WTC11 (cell line): ENCODE measurements around the gene PRKAG2. TPM values are rescaled to one million over a fixed set of nuclear protein-coding genes. Genes with fewer than 3 reads are reported as not detected.

Experiments
- ATAC-seq: fragments of 200-7000 bp; cut with Tn5 transposase; 2 replicates; pipeline ENCODE4 v1.10.0; 2021; ENCODE audit warnings: mild to moderate bottlenecking, moderate library complexity
- CTCF ChIA-PET: fragments of 300-600 bp; sonication (Branson Sonifier 250); formaldehyde crosslinking; loops from one replicate; lab custom pipeline; 2021; ENCODE audit warnings: antibody characterized with exemption; lab: Charles Lee
- POLR2A ChIA-PET: fragments of 350-600 bp; sonication (Branson Sonifier 250); formaldehyde crosslinking; loops from one replicate; lab custom pipeline; 2021; ENCODE audit warnings: antibody characterized with exemption; lab: Charles Lee
- DNase-seq: peaks from one replicate; pipeline ENCODE4 v3.0.0; 2021; ENCODE audit warnings: low spot score
- H3K27ac Mint-ChIP-seq: 2 replicates; pipeline ENCODE4 v1.8.0; 2021; ENCODE audit warnings: mixed read lengths
- H3K27me3 Mint-ChIP-seq: 2 replicates; pipeline ENCODE4 v1.8.0; 2021; ENCODE audit warnings: low read depth, mild to moderate bottlenecking, moderate library complexity, mixed read lengths
- H3K36me3 Mint-ChIP-seq: 2 replicates; pipeline ENCODE4 v1.8.0; 2021; ENCODE audit warnings: mixed read lengths
- H3K4me1 Mint-ChIP-seq: 2 replicates; pipeline ENCODE4 v1.8.0; 2022; ENCODE audit warnings: mixed read lengths
- H3K4me3 Mint-ChIP-seq: 2 replicates; pipeline ENCODE4 v1.8.0; 2021; ENCODE audit warnings: mild to moderate bottlenecking, moderate library complexity, mixed read lengths
- H3K9me3 Mint-ChIP-seq: 2 replicates; pipeline ENCODE4 v1.8.0; 2021; ENCODE audit warnings: mixed read lengths
- AR ChIP-seq: fragments of 250-450 bp; sonication (Bioruptor Pico); IDR thresholded peaks from 2 replicates; pipeline ENCODE4 v1.9.0; 2021; ENCODE audit warnings: mild to moderate bottlenecking
- ATF6 ChIP-seq: sonication (generic); formaldehyde crosslinking; IDR thresholded peaks from 2 replicates; pipeline ENCODE4 v1.8.1; 2023; ENCODE audit warnings: mild to moderate bottlenecking, missing genetic modification reagents
- CREB1 ChIP-seq: sonication (generic); formaldehyde crosslinking; IDR thresholded peaks from 2 replicates; pipeline ENCODE4 v1.8.0; 2023; ENCODE audit warnings: mild to moderate bottlenecking, missing genetic modification reagents
- ERG ChIP-seq: fragments of 250-450 bp; sonication (Bioruptor Pico); IDR thresholded peaks from 2 replicates; pipeline ENCODE4 v1.8.0; 2021; ENCODE audit warnings: mild to moderate bottlenecking
- ESRRA ChIP-seq: sonication (generic); formaldehyde crosslinking; IDR thresholded peaks from 2 replicates; pipeline ENCODE4 v1.8.1; 2022; ENCODE audit warnings: mild to moderate bottlenecking, missing genetic modification reagents, borderline replicate concordance
- FOXK1 ChIP-seq: sonication (generic); formaldehyde crosslinking; IDR thresholded peaks from 2 replicates; pipeline ENCODE4 v1.8.0; 2022; ENCODE audit warnings: mild to moderate bottlenecking, moderate library complexity, missing genetic modification reagents
- MLX ChIP-seq: sonication (generic); formaldehyde crosslinking; IDR thresholded peaks from 2 replicates; pipeline ENCODE4 v1.8.1; 2023; ENCODE audit warnings: mild to moderate bottlenecking, missing genetic modification reagents, moderate library complexity
- MXD4 ChIP-seq: fragments of 250-450 bp; sonication (Bioruptor Pico); IDR thresholded peaks from 2 replicates; pipeline ENCODE4 v1.8.0; 2021; ENCODE audit warnings: mild to moderate bottlenecking, moderate library complexity, borderline replicate concordance
- NFYB ChIP-seq: sonication (generic); formaldehyde crosslinking; conservative IDR thresholded peaks from 2 replicates; pipeline ENCODE4 v1.8.0; 2022; ENCODE audit warnings: low read depth, missing genetic modification reagents
- SMAD3 ChIP-seq: sonication (generic); formaldehyde crosslinking; IDR thresholded peaks from 2 replicates; pipeline ENCODE4 v1.8.0; 2022; ENCODE audit warnings: missing genetic modification reagents, mild to moderate bottlenecking, borderline replicate concordance
- SMAD4 ChIP-seq: sonication (generic); formaldehyde crosslinking; IDR thresholded peaks from 2 replicates; pipeline ENCODE4 v1.8.0; 2022; ENCODE audit warnings: mild to moderate bottlenecking, missing genetic modification reagents
- TEAD1 ChIP-seq: sonication (generic); formaldehyde crosslinking; IDR thresholded peaks from 2 replicates; pipeline ENCODE4 v1.8.0; 2022; ENCODE audit warnings: mild to moderate bottlenecking, missing genetic modification reagents
- TEAD4 ChIP-seq: sonication (generic); formaldehyde crosslinking; IDR thresholded peaks from 2 replicates; pipeline ENCODE4 v1.8.0; 2022; ENCODE audit warnings: mild to moderate bottlenecking, missing genetic modification reagents
- TP53 ChIP-seq: sonication (generic); formaldehyde crosslinking; IDR thresholded peaks from 2 replicates; pipeline ENCODE4 v1.8.1; 2023; ENCODE audit warnings: mild to moderate bottlenecking, missing genetic modification reagents
- ZNF263 ChIP-seq: sonication (generic); formaldehyde crosslinking; IDR thresholded peaks from 2 replicates; pipeline ENCODE4 v1.8.1; 2022; ENCODE audit warnings: low read depth, mild to moderate bottlenecking, moderate library complexity, missing genetic modification reagents
- ZNF396 ChIP-seq: fragments of 250-450 bp; sonication (Bioruptor Pico); IDR thresholded peaks from 2 replicates; pipeline ENCODE4 v1.8.0; 2021; ENCODE audit warnings: mild to moderate bottlenecking, moderate library complexity, borderline replicate concordance
- total RNA-seq: library from RNA; stranded (reverse); gene quantifications from 3 replicates; pipeline ENCODE4 v1.2.3, GENCODE V29; 2021
- TF ChIP-seq, protein P1 (sequence below): sonication (generic); formaldehyde crosslinking; IDR thresholded peaks from 2 replicates; pipeline ENCODE4 v1.8.1; 2022; ENCODE audit warnings: low read depth, missing genetic modification reagents, borderline replicate concordance
- TF ChIP-seq, protein P2 (sequence below): sonication (generic); formaldehyde crosslinking; IDR thresholded peaks from 2 replicates; pipeline ENCODE4 v1.8.1; 2023; ENCODE audit warnings: mild to moderate bottlenecking, missing genetic modification reagents
- TF ChIP-seq, protein P3 (sequence below): fragments of 250-450 bp; sonication (Bioruptor Pico); IDR thresholded peaks from 2 replicates; pipeline ENCODE4 v2.1.2; 2022; ENCODE audit warnings: mild to moderate bottlenecking, moderate library complexity
- TF ChIP-seq, protein P4 (sequence below): sonication (generic); formaldehyde crosslinking; IDR thresholded peaks from 2 replicates; pipeline ENCODE4 v1.8.0; 2022; ENCODE audit warnings: mild to moderate bottlenecking, missing genetic modification reagents
- TF ChIP-seq, protein P5 (sequence below): sonication (generic); formaldehyde crosslinking; IDR thresholded peaks from 2 replicates; pipeline ENCODE4 v1.8.0; 2022; ENCODE audit warnings: mild to moderate bottlenecking, missing genetic modification reagents

Gene PRKAG2
- total RNA-seq, 1 experiment from 2014 or later: 20.3 TPM

DNA sequence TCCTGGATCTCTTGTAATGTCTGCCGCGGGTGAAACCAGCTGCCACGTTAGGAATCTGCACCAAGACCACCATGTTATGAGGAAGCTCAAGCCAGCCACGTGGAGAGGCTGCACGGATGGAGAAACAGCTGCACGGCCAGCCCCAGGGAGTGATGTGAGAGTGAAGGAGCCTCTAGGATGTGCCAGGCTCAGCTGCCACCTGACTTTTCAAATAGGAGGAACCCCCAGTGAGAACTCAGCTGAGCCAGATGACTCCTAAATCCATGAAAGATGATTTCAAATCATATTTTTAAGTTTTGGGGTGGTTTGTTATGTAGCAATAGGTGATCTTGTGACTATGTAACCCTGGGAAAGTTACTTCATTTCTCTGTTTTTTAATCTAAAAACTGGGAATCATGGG, 71.7 kb downstream of the PRKAG2 start (continued):
- TF ChIP-seq, protein P1, sequence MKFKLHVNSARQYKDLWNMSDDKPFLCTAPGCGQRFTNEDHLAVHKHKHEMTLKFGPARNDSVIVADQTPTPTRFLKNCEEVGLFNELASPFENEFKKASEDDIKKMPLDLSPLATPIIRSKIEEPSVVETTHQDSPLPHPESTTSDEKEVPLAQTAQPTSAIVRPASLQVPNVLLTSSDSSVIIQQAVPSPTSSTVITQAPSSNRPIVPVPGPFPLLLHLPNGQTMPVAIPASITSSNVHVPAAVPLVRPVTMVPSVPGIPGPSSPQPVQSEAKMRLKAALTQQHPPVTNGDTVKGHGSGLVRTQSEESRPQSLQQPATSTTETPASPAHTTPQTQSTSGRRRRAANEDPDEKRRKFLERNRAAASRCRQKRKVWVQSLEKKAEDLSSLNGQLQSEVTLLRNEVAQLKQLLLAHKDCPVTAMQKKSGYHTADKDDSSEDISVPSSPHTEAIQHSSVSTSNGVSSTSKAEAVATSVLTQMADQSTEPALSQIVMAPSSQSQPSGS (CRISPR knock-in tag): no peak
- TF ChIP-seq, protein P2, sequence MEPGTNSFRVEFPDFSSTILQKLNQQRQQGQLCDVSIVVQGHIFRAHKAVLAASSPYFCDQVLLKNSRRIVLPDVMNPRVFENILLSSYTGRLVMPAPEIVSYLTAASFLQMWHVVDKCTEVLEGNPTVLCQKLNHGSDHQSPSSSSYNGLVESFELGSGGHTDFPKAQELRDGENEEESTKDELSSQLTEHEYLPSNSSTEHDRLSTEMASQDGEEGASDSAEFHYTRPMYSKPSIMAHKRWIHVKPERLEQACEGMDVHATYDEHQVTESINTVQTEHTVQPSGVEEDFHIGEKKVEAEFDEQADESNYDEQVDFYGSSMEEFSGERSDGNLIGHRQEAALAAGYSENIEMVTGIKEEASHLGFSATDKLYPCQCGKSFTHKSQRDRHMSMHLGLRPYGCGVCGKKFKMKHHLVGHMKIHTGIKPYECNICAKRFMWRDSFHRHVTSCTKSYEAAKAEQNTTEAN (CRISPR knock-in tag): no peak
- TF ChIP-seq ZNF396 (CRISPR knock-in tag) (no peak), SMAD3 (no peak), ZNF263 (CRISPR knock-in tag) (no peak), MLX (CRISPR knock-in tag) (no peak), TEAD4 (no peak), TP53 (no peak)

- no peaks in the 10 kb centered on the region for H3K27me3 Mint-ChIP-seq
- H3K36me3 Mint-ChIP-seq: no peaks in the 10 kb centered on the region
- CTCF ChIA-PET: no interaction called here
- TF ChIP-seq ATF6 (CRISPR knock-in tag) (no peak), TEAD1 (CRISPR knock-in tag) (no peak), FOXK1 (CRISPR knock-in tag) (no peak), CREB1 (CRISPR knock-in tag) (no peak), NFYB (CRISPR knock-in tag) (no peak), AR (no peak), ESRRA (CRISPR knock-in tag) (no peak), MXD4 (CRISPR knock-in tag) (no peak), ERG (CRISPR knock-in tag) (no peak), SMAD4 (CRISPR knock-in tag) (no peak), SMAD3 (no peak)
- TF ChIP-seq, protein P3, sequence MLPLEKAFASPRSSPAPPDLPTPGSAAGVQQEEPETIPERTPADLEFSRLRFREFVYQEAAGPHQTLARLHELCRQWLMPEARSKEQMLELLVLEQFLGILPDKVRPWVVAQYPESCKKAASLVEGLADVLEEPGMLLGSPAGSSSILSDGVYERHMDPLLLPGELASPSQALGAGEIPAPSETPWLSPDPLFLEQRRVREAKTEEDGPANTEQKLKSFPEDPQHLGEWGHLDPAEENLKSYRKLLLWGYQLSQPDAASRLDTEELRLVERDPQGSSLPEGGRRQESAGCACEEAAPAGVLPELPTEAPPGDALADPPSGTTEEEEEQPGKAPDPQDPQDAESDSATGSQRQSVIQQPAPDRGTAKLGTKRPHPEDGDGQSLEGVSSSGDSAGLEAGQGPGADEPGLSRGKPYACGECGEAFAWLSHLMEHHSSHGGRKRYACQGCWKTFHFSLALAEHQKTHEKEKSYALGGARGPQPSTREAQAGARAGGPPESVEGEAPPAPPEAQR (CRISPR knock-in tag): no peak
- TF ChIP-seq, protein P4, sequence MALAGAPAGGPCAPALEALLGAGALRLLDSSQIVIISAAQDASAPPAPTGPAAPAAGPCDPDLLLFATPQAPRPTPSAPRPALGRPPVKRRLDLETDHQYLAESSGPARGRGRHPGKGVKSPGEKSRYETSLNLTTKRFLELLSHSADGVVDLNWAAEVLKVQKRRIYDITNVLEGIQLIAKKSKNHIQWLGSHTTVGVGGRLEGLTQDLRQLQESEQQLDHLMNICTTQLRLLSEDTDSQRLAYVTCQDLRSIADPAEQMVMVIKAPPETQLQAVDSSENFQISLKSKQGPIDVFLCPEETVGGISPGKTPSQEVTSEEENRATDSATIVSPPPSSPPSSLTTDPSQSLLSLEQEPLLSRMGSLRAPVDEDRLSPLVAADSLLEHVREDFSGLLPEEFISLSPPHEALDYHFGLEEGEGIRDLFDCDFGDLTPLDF (CRISPR knock-in tag): no peak
- TF ChIP-seq, protein P5, sequence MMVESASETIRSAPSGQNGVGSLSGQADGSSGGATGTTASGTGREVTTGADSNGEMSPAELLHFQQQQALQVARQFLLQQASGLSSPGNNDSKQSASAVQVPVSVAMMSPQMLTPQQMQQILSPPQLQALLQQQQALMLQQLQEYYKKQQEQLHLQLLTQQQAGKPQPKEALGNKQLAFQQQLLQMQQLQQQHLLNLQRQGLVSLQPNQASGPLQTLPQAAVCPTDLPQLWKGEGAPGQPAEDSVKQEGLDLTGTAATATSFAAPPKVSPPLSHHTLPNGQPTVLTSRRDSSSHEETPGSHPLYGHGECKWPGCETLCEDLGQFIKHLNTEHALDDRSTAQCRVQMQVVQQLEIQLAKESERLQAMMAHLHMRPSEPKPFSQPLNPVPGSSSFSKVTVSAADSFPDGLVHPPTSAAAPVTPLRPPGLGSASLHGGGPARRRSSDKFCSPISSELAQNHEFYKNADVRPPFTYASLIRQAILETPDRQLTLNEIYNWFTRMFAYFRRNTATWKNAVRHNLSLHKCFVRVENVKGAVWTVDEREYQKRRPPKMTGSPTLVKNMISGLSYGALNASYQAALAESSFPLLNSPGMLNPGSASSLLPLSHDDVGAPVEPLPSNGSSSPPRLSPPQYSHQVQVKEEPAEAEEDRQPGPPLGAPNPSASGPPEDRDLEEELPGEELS (CRISPR knock-in tag): no peak
Measured at GRCh38 chr7:151804756-151805155, 72.2 kb downstream of the PRKAG2 start.

More at GRCh38 chr7:151804756-151805155, 72.2 kb downstream of the PRKAG2 start:
- Mint-ChIP-seq H3K27ac (no peak overlapping the region), H3K4me3 (no peak overlapping the region), H3K4me1 (no peaks in the 10 kb centered on the region), H3K9me3 (no peaks in the 10 kb centered on the region)
- ATAC-seq: no peak
- POLR2A ChIA-PET: no interaction called here
- no peak for DNase-seq
